ENCODE data around the gene CCBE1.

CCBE1 gene

GRCh38 chr18:59623456-59624368, 73.5 kb downstream of the CCBE1 start:
- no peak for TF ChIP-seq TAF1 (IDR thresholded peaks at IDR 0.05; ENCODE audit: borderline replicate concordance, low read depth, low read length)
- TF ChIP-seq POLR2A (IDR thresholded peaks at IDR 0.05; ENCODE audit: low read depth, low read length) = no peak
- no peak for TF ChIP-seq POLR2AphosphoS5 (IDR thresholded peaks at IDR 0.05; ENCODE audit: low read depth, low read length)
- DNase-seq (ENCODE audit: insufficient read length) (no peak), FAIRE-seq (no peak)

GRCh38 chr18:59621027-59621426, 76.2 kb downstream of the CCBE1 start:
- DNase-seq (ENCODE audit: insufficient read length) = no peak
- no peak for FAIRE-seq
- TF ChIP-seq POLR2A (IDR thresholded peaks at IDR 0.05; ENCODE audit: low read depth, low read length) (no peak), POLR2AphosphoS5 (IDR thresholded peaks at IDR 0.05; ENCODE audit: low read depth, low read length) (no peak), TAF1 (IDR thresholded peaks at IDR 0.05; ENCODE audit: borderline replicate concordance, low read depth, low read length) (no peak)

DNA sequence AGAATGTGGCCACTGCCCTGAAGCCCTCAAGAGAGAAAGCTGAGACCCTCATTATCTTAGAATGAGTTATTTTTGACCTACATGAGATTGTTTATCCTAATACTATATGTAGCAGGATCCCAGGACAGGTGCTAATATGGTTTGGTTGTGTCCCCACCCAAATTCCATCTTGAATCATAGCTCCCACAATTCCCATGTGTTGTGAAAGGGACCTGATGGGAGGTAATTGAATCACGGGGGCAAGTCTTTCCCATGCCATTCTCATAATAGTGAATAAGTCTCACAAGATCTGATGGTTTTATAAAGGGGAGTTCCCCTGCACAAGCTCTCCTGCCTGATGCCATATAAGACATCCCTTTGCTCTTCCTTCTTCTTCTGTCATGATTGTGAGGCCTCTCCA, 76.8 kb downstream of the CCBE1 start:
- TF ChIP-seq POLR2A (IDR thresholded peaks at IDR 0.05; ENCODE audit: low read depth, low read length) = no peak
- no peak for TF ChIP-seq TAF1 (IDR thresholded peaks at IDR 0.05; ENCODE audit: borderline replicate concordance, low read depth, low read length)
- no peak for TF ChIP-seq POLR2AphosphoS5 (IDR thresholded peaks at IDR 0.05; ENCODE audit: low read depth, low read length)
- no peak for FAIRE-seq
- no peak for DNase-seq (ENCODE audit: insufficient read length)

GRCh38 chr18:59619816-59620215, 77.4 kb downstream of the CCBE1 start:
- TF ChIP-seq TAF1 (IDR thresholded peaks at IDR 0.05; ENCODE audit: borderline replicate concordance, low read depth, low read length) = no peak
- DNase-seq (ENCODE audit: insufficient read length) = no peak
- FAIRE-seq = no peak

DNA sequence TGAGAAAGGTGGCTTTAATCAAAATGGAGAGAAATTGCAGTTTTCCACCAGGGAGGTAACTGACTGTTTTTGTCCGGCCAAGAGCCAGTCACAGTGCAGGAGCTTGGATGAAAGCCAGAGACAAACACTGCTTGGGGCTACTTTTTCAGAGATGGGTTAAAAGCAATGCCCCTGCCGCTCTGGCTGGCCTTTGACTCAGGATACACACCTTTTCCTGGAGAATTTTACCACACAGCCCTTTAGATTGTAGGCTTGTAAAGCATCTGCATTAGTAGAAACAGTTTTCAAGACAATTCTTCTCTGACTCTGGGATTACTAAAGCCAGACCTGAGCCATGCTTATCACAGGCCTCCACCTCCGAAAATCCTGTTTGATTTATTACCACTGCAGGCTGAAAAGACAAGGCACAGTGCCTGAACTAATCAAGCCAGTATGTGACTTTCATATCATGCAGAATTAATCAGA, 79.7 kb downstream of the CCBE1 start:
- TF ChIP-seq POLR2A (IDR thresholded peaks at IDR 0.05; ENCODE audit: low read depth, low read length) = no peak
- no peak for TF ChIP-seq TAF1 (IDR thresholded peaks at IDR 0.05; ENCODE audit: borderline replicate concordance, low read depth, low read length)
- no peak for TF ChIP-seq POLR2AphosphoS5 (IDR thresholded peaks at IDR 0.05; ENCODE audit: low read depth, low read length)
- DNase-seq (ENCODE audit: insufficient read length) = no peak
- no peak for FAIRE-seq

DNA sequence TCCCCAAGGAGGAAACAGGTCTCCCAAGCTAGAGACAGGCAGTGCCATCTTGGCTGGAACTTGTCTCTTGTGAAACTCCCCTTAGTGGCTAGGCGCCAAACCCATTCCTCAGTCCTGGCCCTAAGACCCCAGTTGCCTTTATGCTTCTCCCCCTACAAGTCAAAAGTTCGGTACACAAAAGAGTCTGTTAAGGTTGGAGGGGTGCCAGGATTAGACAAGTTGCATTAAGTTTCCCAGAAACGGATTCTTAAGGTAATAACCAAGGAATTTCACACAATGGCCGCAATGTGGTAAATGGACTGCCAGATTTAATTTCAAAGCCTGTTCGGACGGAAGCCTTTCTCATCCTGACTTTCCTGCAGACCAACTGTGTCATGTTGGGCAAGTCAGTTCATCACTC, 80.7 kb downstream of the CCBE1 start:
- TF ChIP-seq TAF1 (IDR thresholded peaks at IDR 0.05; ENCODE audit: borderline replicate concordance, low read depth, low read length) (no peak), POLR2AphosphoS5 (IDR thresholded peaks at IDR 0.05; ENCODE audit: low read depth, low read length) (no peak), POLR2A (IDR thresholded peaks at IDR 0.05; ENCODE audit: low read depth, low read length) (no peak)
- FAIRE-seq (no peak), DNase-seq (ENCODE audit: insufficient read length) (no peak)

DNA sequence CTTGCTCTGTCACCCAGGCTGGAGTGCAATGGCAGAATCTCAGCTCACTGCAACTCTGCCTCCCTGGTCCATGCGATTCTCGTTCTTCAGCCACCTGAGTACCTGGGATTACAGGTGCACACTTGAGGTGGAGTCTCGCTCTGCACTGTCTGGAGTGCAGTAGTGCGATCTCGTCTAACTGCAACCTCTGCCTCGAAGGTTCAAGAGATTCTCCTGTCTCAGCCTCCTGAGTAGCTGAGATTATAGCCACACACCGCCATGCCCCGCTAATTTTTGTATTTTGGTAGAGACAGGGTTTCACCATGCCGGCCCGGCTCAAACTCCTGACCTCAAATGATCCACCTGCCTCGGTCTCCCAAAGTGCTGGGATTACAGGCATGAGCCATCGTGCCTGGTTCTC, 83.3 kb downstream of the CCBE1 start:
- no peak for TF ChIP-seq POLR2A (IDR thresholded peaks at IDR 0.05; ENCODE audit: low read depth, low read length)
- no peak for TF ChIP-seq TAF1 (IDR thresholded peaks at IDR 0.05; ENCODE audit: borderline replicate concordance, low read depth, low read length)
- TF ChIP-seq POLR2AphosphoS5 (IDR thresholded peaks at IDR 0.05; ENCODE audit: low read depth, low read length) = no peak
- no peak for DNase-seq (ENCODE audit: insufficient read length)
- FAIRE-seq = no peak

GRCh38 chr18:59612381-59612780, 84.8 kb downstream of the CCBE1 start:
- TF ChIP-seq POLR2A (IDR thresholded peaks at IDR 0.05; ENCODE audit: low read depth, low read length) (no peak), POLR2AphosphoS5 (IDR thresholded peaks at IDR 0.05; ENCODE audit: low read depth, low read length) (no peak), TAF1 (IDR thresholded peaks at IDR 0.05; ENCODE audit: borderline replicate concordance, low read depth, low read length) (no peak)
- no peak for FAIRE-seq
- DNase-seq (ENCODE audit: insufficient read length) = no peak

GRCh38 chr18:59610546-59611140, 86.6 kb downstream of the CCBE1 start:
- TF ChIP-seq POLR2AphosphoS5 (IDR thresholded peaks at IDR 0.05; ENCODE audit: low read depth, low read length) (no peak), POLR2A (IDR thresholded peaks at IDR 0.05; ENCODE audit: low read depth, low read length) (no peak), TAF1 (IDR thresholded peaks at IDR 0.05; ENCODE audit: borderline replicate concordance, low read depth, low read length) (no peak)
- DNase-seq (ENCODE audit: insufficient read length) (no peak), FAIRE-seq (no peak)

- TF ChIP-seq TAF1 (IDR thresholded peaks at IDR 0.05; ENCODE audit: borderline replicate concordance, low read depth, low read length) = no peak
- no peak for TF ChIP-seq POLR2A (IDR thresholded peaks at IDR 0.05; ENCODE audit: low read depth, low read length)
- TF ChIP-seq POLR2AphosphoS5 (IDR thresholded peaks at IDR 0.05; ENCODE audit: low read depth, low read length) = no peak
- no peak for DNase-seq (ENCODE audit: insufficient read length)
- FAIRE-seq = no peak
Observed at GRCh38 chr18:59609654-59610053, 87.6 kb downstream of the CCBE1 start.

DNA sequence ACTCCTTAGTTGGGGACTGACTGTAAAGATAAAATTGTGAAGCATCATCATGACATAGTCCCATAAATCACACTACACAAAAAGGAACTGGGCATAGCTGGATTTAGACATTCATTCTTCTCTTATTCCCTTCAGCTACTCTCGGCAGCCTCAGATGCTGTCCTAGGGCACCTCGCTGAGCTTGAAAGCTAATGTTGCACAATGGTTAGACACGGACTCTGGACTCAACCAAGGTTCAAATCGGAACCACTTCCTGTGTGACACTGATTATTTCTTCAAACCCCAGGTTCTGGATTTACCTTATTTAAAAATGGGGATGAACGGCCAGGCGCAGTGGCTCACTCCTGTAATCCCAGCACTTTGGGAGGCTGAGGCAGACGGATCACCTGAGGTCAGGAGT, 89.8 kb downstream of the CCBE1 start:
- TF ChIP-seq POLR2A (IDR thresholded peaks at IDR 0.05; ENCODE audit: low read depth, low read length) (no peak), TAF1 (IDR thresholded peaks at IDR 0.05; ENCODE audit: borderline replicate concordance, low read depth, low read length) (no peak), POLR2AphosphoS5 (IDR thresholded peaks at IDR 0.05; ENCODE audit: low read depth, low read length) (no peak)
- no peak for DNase-seq (ENCODE audit: insufficient read length)
- FAIRE-seq = no peak

DNA sequence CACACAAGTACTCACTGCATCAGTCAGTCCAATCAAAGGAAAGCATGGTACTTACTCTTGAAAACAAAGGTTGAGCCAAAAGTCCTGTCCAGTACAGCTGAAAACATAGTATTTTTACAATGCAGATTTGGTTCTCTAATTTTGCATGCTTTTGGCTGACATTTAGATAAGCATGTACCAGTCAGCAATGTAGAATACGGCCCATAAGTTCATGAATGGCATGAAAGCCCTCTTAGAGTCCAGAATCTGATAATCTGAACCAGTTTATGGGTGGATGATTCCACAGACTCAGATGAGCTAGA, 90.2 kb downstream of the CCBE1 start:
- no peak for FAIRE-seq
- no peak for TF ChIP-seq POLR2A (IDR thresholded peaks at IDR 0.05; ENCODE audit: low read depth, low read length)
- no peak for TF ChIP-seq TAF1 (IDR thresholded peaks at IDR 0.05; ENCODE audit: borderline replicate concordance, low read depth, low read length)
- no peak for TF ChIP-seq POLR2AphosphoS5 (IDR thresholded peaks at IDR 0.05; ENCODE audit: low read depth, low read length)
- no peak for DNase-seq (ENCODE audit: insufficient read length)

All from GM12892 (cell line).